GM12874 (cell line): ENCODE measurements around the gene GALNS.

Source experiments
- TF ChIP-seq, protein P1 (sequence below): IDR thresholded peaks from 2 replicates; pipeline ENCODE4 v1.5.1; 2011; ENCODE audit warnings: low read depth, mild to moderate bottlenecking, control low read depth, low read length, moderate library complexity; ENCODE audit not compliant: insufficient read depth

GALNS gene

DNA sequence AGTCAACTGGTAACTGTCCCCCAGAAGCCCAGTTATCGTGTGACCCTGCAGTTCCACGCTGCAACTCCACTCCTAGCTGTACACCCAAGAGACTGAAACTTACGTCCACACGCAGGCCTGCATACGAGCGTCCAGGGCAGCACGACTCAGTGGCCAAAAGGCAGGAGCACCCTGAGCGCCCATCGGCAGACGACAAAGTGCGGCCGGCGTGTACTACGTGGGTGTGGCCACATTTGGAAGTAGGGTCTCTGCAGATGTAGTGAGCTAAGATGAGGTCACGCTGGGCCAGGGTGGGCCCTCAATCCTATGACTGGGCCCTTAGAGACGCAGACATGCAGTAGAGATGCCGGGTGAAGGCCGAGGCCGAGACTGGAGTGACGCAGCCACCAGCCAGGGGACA is 13.5 kb downstream of the GALNS start:
- TF ChIP-seq, protein P1, sequence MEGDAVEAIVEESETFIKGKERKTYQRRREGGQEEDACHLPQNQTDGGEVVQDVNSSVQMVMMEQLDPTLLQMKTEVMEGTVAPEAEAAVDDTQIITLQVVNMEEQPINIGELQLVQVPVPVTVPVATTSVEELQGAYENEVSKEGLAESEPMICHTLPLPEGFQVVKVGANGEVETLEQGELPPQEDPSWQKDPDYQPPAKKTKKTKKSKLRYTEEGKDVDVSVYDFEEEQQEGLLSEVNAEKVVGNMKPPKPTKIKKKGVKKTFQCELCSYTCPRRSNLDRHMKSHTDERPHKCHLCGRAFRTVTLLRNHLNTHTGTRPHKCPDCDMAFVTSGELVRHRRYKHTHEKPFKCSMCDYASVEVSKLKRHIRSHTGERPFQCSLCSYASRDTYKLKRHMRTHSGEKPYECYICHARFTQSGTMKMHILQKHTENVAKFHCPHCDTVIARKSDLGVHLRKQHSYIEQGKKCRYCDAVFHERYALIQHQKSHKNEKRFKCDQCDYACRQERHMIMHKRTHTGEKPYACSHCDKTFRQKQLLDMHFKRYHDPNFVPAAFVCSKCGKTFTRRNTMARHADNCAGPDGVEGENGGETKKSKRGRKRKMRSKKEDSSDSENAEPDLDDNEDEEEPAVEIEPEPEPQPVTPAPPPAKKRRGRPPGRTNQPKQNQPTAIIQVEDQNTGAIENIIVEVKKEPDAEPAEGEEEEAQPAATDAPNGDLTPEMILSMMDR: no peak

DNA sequence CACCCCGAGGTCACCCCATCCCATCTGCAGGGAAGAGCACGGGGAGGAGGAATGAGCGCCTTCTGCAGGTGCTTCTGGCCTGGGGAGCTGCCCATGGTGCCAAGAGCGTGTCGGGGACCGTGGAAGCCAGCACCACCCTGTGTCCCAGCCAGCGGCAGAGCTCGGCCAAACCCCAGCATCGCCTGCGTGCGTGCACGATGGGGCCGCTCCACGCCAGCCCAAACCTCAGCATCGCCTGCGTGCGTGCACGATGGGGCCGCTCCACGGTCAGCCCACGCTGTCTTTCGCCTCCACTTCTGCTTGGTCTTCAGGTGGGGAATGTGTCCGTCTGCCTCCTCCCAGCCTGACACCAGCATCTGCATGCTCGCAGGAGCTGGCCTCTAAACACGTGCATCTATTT is 13.9 kb downstream of the GALNS start:
- TF ChIP-seq, protein P1: no peak

DNA sequence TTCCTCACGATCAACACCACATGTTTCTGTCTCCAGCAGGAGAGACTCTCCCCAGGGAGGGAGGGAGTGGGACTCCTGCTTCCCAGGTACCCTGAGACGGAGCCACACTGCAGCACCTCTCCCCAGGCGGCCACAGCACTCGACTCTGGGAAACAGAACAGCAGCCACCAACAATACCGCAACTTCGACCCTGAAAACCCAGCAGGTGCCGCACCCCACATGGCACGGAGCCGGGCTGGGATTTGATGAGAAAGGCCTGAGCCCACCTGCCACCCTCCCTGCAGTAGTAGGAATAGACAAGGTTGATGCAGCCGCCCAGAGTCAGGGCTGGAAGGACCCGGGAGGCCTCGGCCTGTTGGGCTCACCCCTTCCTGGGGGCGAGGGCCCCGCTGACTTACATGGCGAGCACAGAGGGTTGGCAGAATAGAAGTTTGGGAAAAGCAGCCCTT is 14.4 kb downstream of the GALNS start:
- TF ChIP-seq, protein P1: no peak

DNA sequence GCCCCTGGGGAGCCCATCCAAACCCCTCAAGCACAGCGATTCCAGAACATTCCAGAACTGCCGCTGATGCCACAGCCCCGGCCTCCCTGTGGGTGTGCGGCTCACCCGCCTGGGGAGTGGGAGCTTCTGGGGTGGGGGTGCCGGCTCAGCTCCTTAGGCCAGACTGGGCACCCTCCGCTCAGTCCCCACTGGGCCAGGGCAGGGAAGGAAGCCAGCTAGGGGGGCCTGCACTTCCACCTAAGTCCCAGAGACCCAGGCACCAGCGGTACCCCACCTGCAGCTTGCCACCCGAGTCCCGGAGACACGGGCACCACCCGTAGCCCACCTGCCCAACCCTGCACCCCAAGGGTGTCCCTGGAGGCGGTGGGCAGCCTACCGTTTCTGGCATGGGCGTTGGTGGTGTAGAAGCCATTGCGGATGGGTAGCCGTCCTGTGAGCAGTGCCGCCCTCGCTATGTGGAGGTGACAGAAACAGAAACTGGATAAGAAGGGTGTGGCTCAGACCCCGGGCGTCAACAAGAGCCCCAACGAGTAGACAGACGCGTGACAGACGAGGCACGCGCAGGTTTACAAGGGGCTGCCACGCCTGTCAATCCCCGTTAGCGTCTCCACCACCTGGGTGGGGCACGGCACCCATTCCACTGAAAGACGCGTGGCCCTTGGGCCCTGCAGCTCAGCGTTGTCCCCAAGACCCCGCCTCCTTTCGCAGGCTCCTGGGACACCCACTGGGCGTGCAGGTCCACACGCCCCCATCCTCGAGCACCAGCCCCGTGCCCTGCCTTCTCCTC is 15.0 kb downstream of the GALNS start:
- TF ChIP-seq, protein P1: no peak

DNA sequence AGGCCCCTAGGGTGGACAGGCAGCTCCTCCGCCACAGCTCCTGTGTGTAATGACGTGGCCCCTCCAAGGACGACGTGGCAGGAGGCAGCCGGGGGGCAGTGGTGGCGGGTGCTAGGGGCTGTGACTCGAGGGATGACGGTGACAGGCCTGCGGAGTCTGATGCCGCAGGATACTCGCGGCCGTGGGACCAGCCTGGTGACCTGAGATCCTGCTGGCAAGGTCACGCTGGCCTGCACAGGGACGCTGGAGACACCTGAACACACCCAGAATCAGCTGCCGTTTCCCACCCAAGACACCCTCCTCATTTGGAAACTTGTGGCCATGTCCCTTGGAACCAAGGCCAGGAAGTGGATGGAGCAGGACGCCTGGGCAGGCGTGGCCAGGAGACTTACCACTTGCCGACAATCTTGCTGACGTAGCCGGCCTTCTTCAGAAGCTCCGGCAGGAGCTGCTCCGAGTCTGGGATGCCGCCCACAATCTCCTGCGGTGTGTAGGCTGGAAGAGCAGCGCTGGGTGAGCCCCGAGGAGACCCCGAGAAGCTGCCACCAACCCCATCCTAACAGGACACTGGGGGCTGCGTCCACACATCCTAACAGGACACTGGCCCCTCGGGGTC is 16.0 kb downstream of the GALNS start:
- TF ChIP-seq, protein P1: no peak

DNA sequence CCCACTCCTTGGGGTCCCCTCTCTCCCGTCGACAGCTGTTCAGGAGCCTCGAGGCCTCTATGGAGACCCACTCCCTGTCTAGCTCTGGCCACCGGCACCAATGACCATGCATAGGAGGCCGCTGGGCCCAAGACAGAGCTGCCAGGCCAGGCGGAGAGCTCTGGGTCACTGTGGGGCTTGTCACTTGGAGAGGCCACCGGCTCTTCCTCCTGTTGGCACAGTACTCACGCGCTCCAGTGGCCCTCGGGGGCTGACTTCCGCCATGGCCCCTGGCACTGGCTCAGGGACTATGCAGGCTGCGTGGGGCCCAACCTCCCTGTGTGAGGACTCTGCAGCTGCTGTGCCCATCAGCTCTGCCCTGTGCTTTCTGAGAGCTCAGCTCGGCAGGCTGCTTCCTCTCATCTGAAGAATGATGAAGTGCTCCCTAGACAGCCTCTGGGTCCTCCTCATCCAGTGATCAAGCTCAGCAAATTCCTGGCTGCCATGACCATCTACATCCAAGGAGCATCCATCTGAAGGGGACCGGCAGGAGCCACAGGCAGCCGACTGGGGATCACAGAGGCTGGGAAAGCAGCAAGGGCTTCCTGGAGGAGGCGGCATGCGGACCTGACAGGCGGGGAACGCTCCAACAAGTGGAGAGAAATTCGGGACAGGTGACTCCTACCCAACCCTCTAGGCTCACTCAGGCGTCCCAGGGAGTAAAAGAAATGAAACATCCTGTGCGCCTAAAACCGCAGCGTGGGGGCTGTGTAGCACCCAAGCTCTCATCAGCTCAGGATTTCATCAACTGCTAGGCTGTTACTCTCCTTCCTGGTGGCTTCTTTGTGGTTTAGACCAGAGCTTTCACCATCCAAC is 16.8 kb downstream of the GALNS start:
- TF ChIP-seq, protein P1: no peak

DNA sequence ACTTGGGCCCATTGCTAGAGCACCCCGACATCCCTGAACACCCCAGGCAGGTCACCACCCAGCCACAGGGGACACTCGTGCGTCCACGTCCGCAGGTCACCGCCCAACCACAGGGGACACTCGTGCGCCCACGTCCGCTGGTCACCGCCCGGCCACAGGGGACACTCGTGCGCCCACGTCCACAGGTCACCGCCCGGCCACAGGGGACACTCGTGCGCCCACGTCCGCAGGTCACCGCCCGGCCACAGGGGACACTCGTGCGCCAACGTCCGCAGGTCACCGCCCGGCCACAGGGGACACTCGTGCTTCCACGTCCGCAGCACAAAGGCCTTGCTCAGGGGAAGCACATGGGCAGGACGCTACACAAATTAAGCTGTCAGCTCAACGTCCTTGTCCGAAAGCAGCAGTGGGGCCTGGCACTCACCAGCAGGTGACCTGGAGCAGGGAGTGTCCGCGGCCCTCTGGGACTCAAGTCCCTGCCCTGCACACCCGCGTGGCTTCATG is 17.7 kb downstream of the GALNS start:
- TF ChIP-seq, protein P1: peak; percentile 34; the same call in 1 of the 2 replicates
